ENCODE data around the gene SPO11.

DNA sequence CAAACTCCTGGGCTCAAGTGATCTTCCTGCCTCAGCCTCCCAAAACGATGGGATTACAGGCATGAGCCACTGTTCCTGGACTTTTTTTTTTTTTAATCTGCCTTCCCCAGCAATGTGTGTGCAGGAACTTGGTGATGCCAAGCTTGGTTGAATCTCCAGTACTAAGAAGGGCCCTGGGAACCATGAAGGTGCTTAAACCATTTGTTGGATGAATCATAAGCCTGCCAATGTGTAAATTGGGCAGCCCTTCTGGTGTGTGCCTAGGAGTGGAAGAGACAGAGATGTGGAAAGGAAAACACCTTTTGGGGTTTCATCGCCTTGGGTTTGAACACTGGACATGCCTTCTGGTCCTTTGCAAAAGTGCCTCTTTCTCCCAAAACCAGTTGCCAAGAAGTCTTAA lies 7.1 kb upstream of the SPO11 start:
- TF ChIP-seq, protein P1, sequence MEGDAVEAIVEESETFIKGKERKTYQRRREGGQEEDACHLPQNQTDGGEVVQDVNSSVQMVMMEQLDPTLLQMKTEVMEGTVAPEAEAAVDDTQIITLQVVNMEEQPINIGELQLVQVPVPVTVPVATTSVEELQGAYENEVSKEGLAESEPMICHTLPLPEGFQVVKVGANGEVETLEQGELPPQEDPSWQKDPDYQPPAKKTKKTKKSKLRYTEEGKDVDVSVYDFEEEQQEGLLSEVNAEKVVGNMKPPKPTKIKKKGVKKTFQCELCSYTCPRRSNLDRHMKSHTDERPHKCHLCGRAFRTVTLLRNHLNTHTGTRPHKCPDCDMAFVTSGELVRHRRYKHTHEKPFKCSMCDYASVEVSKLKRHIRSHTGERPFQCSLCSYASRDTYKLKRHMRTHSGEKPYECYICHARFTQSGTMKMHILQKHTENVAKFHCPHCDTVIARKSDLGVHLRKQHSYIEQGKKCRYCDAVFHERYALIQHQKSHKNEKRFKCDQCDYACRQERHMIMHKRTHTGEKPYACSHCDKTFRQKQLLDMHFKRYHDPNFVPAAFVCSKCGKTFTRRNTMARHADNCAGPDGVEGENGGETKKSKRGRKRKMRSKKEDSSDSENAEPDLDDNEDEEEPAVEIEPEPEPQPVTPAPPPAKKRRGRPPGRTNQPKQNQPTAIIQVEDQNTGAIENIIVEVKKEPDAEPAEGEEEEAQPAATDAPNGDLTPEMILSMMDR (IDR thresholded peaks at IDR 0.05) = no peak
- no peak for TF ChIP-seq POLR2A (IDR thresholded peaks at IDR 0.05)
